ENCODE data around the gene LAMTOR1.
A peak's percentile ranks its signal among the peaks of the same experiment; 100 is the strongest.

LAMTOR1 gene

GRCh38 chr11:72116019-72116755 is 13.1 kb upstream of the LAMTOR1 start:
- DNase-seq: no peak

- no peak for DNase-seq
Observed at GRCh38 chr11:72114570-72114969, 11.5 kb upstream of the LAMTOR1 start.

GRCh38 chr11:72112978-72113808 is 10.1 kb upstream of the LAMTOR1 start:
- DNase-seq: no peak

DNA sequence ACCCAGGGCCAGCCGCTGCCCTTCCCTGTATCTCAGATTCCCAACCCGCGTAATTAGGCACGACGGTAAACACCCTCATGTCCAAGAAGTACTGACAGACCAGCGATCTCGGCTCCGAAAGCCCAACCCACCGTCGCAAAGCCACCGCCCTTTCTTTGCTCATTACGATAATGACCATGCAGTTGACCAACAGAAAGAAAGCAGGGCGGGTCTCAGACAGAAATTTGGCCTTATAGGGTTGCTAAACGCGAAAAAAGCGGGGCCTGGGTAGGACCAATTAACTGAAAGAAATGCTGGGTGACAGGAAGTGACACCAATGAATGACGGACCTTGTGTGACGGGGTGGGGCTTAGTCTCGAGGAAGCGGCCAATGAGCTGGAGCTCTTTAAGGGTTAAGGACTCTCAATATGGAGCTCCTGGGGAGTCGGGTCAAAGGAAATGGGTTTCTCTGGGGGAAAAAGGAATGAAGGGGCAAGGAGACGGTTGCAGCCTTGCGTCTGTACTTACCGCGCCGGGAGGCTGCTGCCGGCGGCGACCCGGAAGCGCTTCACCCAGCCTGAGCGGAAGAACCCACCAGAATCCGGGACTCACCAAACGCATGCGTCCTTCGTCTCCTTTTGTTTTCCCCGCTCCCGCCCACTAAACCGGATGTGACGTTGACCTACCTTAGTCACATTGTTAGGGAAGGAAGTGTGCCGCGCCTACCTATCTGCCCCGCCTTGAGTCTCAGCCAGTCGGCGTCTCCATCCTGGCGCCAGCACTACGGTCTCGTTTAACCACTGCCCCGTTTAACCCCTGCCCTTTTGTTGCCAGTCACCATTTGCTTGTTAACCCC is 9.3 kb upstream of the LAMTOR1 start, which contains the start of gene ANAPC15:
ANAPC15 (minus strand) TSS at position 553 of the 835 bp plus-strand sequence. CDS start 1,419 bp downstream, outside the sequence.
- peak; percentile 100 for DNase-seq

DNA sequence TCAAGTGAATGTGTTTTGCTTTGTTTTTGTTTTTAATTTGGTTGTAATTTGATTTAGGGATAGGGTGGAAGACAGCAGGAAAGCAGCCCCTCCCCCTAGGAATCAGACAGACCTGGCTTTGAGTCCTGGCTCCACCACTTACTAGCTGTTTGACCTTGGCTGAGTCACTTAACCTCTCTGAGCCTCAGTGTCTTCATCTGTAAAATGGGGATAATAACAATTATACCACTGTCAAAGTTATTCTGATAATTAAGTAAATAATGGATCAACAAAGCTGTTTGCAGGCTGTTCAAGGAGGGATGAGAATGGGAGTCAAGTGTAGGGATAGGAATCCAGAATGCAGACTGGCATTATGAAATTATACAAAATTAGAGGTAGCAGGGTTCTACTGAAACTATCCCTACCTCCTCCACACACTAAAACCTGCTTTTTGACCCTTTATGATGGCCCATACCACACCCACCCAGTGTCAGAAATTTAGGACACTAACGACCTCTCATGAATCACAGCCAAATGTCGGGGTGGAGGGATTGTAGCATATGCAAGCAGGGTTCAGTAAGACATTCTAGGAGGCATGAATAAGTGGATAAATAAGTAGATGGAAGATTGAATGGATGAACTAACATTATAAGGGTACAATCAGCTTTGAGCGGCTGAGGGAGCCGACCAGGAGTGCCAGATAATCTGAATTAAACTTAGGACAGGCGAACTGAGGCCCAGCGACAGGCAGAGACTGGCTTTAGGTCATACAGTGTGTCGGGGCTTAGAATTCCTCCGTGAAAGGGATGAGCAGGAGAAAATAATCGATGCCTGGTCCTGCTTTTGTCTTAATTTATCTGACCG is 8.4 kb upstream of the LAMTOR1 start:
- DNase-seq: no peak

DNA sequence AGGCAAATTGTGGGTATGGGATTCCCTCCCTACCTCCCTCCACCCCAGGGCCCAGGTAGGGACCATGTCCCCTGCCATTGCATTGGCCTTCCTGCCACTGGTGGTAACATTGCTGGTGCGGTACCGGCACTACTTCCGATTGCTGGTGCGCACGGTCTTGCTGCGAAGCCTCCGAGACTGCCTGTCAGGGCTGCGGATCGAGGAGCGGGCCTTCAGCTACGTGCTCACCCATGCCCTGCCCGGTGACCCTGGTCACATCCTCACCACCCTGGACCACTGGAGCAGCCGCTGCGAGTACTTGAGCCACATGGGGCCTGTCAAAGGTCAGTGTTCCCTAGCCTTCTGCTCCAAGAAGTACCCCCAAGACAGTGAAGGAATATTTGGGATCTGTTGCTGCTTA is 2.8 kb upstream of the LAMTOR1 start, which contains the start of gene TOMT:
TOMT (plus strand) TSS at position 37 of the 400 bp plus-strand sequence; CDS start at position 65, 28 bp downstream.
- DNase-seq: no peak

DNA sequence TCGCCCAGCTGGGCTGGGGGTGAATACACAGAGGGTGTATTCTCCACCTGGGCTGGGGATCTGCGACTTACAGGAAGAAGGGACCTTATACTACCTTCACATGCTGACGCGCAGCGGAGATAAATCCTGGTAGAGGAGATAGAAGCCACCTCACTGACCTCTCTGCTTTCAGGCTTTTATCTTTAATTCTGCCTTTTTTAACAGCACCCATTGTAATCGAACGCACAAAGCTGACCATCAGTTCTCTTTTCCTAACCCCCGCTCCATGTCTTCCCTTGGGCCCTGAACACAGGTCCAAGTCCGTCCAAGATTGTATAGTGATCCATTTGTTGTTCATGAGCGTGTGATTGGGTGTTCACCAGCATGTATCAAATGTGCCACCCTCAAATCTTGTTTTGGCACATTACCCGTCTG is 664 bp upstream of the LAMTOR1 start:
- DNase-seq: no peak

DNA sequence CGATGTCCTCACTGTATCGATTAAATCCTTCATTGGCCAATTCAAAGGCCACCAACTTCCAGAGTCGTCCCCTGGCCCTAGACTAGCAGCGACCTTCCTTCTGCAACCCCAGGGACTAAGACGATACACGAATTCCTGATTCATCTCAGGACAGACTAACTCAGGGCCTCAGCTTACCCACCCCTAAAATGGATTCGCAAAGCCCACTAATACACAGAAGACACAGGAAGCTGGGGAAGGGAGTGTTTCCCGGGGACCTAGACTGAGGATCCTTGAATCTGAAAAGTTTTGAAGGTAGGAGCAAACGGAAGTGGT is 509 bp downstream of the LAMTOR1 start:
- no peak for DNase-seq

DNA sequence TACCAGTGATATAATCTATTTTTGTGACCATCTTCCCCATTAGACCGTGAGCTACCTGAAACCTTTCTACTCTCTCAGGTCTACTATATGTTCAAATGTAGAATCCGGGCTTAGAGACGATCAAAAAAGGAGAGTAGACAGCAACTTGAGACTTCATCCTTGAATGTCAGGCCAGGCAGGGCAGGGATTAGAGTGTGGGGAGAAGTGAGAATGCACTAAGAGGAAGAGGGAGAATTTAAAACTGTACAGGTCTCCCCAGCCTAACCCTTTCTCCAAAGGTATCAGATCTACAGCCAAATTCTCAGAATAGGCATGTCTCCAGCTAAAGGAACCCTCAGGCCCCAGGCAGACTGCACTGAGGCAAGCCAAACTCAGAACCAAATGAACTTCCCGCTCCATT is 935 bp downstream of the LAMTOR1 start:
- no peak for DNase-seq

DNA sequence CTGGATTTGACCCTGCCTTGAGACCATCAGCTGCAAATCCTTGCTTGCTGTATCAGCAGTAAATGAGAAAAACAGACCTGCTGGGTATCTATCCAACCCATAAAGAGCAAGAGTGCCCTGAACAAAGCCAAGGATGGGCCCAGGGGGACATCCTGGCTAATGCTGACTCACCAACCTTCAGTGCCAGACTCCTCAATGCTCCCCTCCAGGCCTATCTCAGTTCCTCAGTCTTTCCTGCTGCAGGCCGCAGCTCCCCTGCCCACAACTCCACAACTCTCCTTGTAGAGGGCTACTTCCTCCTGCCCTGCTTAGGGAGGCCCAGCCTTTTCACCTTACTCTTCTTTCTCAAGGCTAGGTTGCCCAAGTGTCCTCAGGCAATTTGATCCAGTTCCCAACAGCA is 2.6 kb downstream of the LAMTOR1 start:
- no peak for DNase-seq

GRCh38 chr11:72100009-72100408 is 3.1 kb downstream of the LAMTOR1 start:
- no peak for DNase-seq

- DNase-seq: no peak
Observed at GRCh38 chr11:72098741-72099140, 4.4 kb downstream of the LAMTOR1 start.

GRCh38 chr11:72091292-72091691 is 11.8 kb downstream of the LAMTOR1 start:
- DNase-seq: peak; percentile 63

DNA sequence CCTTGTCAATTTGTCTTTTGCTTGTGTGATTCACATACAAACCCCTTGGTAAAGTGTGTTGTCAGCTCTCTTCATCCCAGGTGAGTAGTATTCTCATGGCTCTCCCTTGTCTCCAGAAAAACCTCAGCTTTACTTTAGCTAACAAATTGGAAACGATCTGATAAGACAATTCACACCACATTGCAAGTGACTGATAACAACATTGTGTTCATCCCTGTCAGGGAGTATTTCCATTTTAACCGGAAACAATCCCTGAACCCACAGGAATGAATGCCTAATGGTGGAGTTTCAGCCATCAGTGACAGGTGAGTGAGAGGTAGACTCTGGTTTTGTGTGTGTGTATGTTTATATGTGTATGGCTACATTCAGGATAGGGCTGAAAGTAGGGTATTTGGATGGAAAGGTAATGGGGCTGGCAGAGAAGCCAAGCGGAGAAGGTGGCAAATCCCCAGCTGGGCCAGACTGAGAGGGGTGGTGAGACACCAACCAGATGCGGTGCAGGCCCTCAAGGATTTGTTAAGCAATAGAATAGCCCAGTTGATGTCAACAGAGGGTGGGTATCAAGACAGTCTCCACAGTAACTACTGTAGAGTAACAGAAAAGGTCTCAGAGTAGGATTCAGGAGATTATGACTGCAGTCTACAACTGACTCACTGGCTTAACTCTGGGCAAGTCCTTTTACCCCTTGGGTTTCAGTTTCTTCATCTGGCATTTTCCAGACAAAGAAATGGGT is 14.9 kb downstream of the LAMTOR1 start:
- no peak for DNase-seq

DNA sequence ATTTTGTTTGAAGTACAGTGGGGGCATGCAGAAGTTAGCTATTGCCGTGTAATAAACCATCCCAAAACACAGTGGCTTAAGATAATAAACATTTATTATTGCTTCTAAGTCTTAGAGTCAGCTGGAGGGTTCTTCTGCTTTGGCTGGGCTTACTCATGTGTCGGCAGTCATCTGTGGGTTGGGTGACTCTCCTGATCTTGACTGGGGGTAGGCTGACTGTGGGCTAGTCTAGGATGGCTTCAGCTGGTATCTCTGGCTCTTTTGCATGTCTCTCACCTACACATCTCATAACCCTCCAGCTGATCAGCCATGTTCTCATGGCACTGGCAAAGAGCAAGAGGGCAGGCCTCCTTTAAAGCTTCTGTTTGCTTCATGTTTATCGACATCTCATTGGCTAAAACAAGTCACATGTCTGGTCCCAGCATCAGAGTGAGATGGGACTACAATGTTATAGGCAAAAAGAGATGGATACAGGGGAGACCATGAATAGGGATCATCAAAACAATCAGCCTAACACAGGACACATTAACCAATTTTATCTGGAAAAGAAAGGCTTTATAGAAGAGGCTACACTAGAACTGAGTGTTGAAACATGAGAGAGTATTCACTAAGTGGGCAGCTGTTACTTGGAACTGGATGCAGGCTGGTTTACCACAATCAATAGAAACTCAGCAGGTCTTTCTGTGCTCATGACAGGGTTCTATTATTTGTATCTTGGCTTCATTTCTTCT is 17.3 kb downstream of the LAMTOR1 start:
- DNase-seq: no peak

GRCh38 chr11:72084965-72085364 is 18.1 kb downstream of the LAMTOR1 start:
- no peak for DNase-seq

- no peak for DNase-seq
Observed at GRCh38 chr11:72084076-72084475, 19.0 kb downstream of the LAMTOR1 start.

- DNase-seq: no peak
Observed at GRCh38 chr11:72083414-72083813, 19.7 kb downstream of the LAMTOR1 start.

DNA sequence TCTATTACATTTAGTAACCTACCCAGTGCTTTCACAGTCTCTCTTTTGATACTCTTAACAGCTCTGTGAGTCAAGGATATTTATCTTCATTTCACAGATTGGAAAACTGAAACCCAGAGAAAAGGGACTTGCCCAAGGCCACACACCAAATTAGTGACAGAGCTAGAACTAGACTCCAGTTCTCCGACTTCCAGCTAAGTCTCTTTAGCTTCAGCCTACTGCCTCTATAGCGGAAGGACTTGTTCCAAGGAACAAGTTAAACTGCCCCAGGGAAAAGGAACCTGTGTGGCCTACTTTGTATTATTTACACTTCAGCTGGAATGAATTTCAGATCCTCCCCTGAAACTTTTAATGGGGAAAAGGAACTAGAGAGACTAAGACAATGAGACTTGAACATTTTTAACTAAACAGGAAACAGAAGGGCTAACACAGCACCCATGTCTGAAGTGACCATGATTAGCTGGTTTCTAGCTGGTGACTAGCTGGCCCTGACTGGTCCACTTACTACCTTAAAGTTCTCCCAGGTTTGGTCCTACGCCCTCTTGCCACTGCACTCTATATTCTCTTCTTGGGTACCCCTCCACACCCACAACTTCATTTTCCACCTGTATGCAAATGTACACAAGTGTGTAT is 21.2 kb downstream of the LAMTOR1 start:
- DNase-seq: no peak

- DNase-seq: no peak
Observed at GRCh38 chr11:72081184-72081644, 21.9 kb downstream of the LAMTOR1 start.

All from fibroblast of skin of back (primary cell).